ENCODE data around the gene SLC9A7. TPM values are rescaled to one million over a fixed set of nuclear protein-coding genes. Genes with fewer than 3 reads are reported as not detected.

SLC9A7 gene
- total and polyA plus RNA-seq, 2 experiments from 2014 or later, result 14.1 to 52.9 TPM

DNA sequence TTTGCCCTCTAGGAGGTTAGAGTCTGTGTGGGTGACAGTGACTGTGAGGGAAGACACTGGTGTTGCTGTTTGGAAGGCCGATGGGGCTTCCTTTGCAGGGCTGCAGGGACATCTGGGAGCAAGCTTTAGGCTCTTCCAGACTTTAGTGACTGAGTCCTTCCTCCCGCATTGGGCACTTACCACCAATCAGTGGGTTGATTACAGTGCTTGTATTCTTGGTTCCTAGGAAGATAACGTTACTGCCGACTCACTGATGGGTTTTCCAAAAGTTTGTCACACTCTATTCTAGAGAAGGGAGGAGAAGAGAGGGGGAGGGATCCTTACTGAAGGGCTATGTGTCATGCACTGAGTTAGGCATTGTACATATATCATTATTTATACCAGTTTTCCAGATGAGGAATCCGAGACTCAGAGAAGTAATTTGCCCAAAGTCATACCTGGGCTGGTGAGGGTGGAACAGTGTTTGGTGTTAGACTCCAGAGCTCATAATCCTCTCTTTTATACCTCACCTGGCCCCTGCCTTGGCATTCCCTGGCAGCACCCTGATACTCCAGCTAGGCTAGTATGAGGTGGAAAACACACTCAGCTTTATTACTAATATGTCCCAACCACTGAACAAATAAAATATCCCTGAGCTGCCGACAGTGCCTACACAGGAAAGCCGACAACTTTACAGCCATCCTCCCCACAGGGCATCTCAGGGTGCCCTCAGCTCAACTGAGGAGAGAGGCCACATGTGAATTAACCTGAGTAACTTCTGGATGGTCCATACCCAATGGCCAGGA is 181.5 kb downstream of the SLC9A7 start:
- Histone ChIP-seq H3F3A (ENCODE audit: insufficient read depth) (peaks cover 14% of the 10 kb centered on the region), H3K36me3 (ENCODE audit: low read depth) (no peaks in the 10 kb centered on the region), H3K27me3 (replicated peaks; ENCODE audit: insufficient read depth) (no peaks in the 10 kb centered on the region), H4K20me1 (ENCODE audit: insufficient read depth) (no peaks in the 10 kb centered on the region), H3K9me3 (ENCODE audit: low read depth) (no peaks in the 10 kb centered on the region), H3K4me1 (ENCODE audit: insufficient read depth) (peaks cover 15% of the 10 kb centered on the region), H3K4me2 (ENCODE audit: unreplicated experiment) (no peak overlapping the region), H3K27ac (peak overlapping the region; percentile 69), H3K9ac (peak overlapping the region; percentile 58), H3K9me2 (ENCODE audit: insufficient read depth) (no peaks in the 10 kb centered on the region), H3K79me2 (ENCODE audit: insufficient read depth) (peaks cover 25% of the 10 kb centered on the region), H3K4me3 (peak overlapping the region; percentile 79; the same call in 1 of the 2 replicates), H2AFZ (no peak overlapping the region)
- 43 to 52% methylated on average over 7 of the region's 7 CpGs for WGBS, 2 experiments (ENCODE audit: low coverage in 1 of 2, low lambda C conversion rate in 2 of 2, missing lambda C conversion rate in 2 of 2)
- TF ChIP-seq EZH2 (IDR thresholded peaks at IDR 0.05; ENCODE audit: insufficient read depth, poor library complexity, severe bottlenecking) (no peak), EZH2phosphoT487 (IDR thresholded peaks at IDR 0.05; ENCODE audit: insufficient read depth, low read depth) (no peak)
- in situ Hi-C loops (cut with MboI), result no loop called here
- DNase-seq, result peak; percentile 74

DNA sequence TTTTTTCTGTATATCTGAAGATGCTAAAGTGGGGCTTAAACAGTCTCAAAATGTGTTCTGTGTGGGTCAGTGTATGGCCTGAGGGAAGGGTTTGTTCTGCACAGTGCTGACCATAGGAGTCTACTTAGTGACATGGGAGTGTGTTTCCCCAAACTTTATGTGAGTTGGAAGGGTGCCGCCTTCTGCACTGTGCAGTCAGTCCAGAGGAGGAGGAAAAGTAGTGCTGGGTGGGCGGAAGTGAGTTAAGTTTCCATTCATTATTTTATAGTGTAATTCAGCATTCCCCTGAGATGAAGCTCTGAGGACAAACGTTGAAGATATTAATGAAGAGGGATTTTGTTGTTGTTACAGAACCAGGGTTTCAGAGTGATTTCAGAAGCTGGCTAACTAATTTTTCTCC is 182.5 kb downstream of the SLC9A7 start:
- no peaks in the 10 kb centered on the region for H3K9me2 ChIP-seq (ENCODE audit: insufficient read depth)
- DNase-seq, result peak; percentile 39
- H3K4me2 ChIP-seq (ENCODE audit: unreplicated experiment), result peak overlapping the region; percentile 48
- H3K9me3 ChIP-seq (ENCODE audit: low read depth), result no peaks in the 10 kb centered on the region
- H3F3A ChIP-seq (ENCODE audit: insufficient read depth), result peaks cover 9% of the 10 kb centered on the region
- peak overlapping the region; percentile 69 for H3K27ac ChIP-seq
- WGBS, 2 experiments (ENCODE audit: low coverage in 1 of 2, low lambda C conversion rate in 2 of 2, missing lambda C conversion rate in 2 of 2), result 55 to 60% methylated on average over 3 of the region's 3 CpGs
- peaks cover 7% of the 10 kb centered on the region for H3K4me1 ChIP-seq (ENCODE audit: insufficient read depth)
- in situ Hi-C loops (cut with MboI), result no loop called here
- peak overlapping the region; percentile 58 for H3K9ac ChIP-seq
- no peak for TF ChIP-seq EZH2 (IDR thresholded peaks at IDR 0.05; ENCODE audit: insufficient read depth, poor library complexity, severe bottlenecking)
- no peak for TF ChIP-seq EZH2phosphoT487 (IDR thresholded peaks at IDR 0.05; ENCODE audit: insufficient read depth, low read depth)
- H2AFZ ChIP-seq, result no peak overlapping the region
- H3K27me3 ChIP-seq (replicated peaks; ENCODE audit: insufficient read depth), result no peaks in the 10 kb centered on the region
- H3K36me3 ChIP-seq (ENCODE audit: low read depth), result no peaks in the 10 kb centered on the region
- peak overlapping the region; percentile 79 for H3K4me3 ChIP-seq
- peaks cover 25% of the 10 kb centered on the region for H3K79me2 ChIP-seq (ENCODE audit: insufficient read depth)
- H4K20me1 ChIP-seq (ENCODE audit: insufficient read depth), result no peaks in the 10 kb centered on the region

- in situ Hi-C loops (cut with MboI), result no loop called here
- no peaks in the 10 kb centered on the region for H4K20me1 ChIP-seq (ENCODE audit: insufficient read depth)
- peak; percentile 30 for DNase-seq
- H3K4me3 ChIP-seq, result peak overlapping the region; percentile 79
- peaks cover 7% of the 10 kb centered on the region for H3K4me1 ChIP-seq (ENCODE audit: insufficient read depth)
- H3K9ac ChIP-seq, result no peak overlapping the region
- H3K79me2 ChIP-seq (ENCODE audit: insufficient read depth), result peaks cover 25% of the 10 kb centered on the region
- no peaks in the 10 kb centered on the region for H3K36me3 ChIP-seq (ENCODE audit: low read depth)
- H3K9me2 ChIP-seq (ENCODE audit: insufficient read depth), result no peaks in the 10 kb centered on the region
- no peaks in the 10 kb centered on the region for H3K27me3 ChIP-seq (replicated peaks; ENCODE audit: insufficient read depth)
- 56 to 72% methylated on average over 3 to 6 of the region's 6 CpGs for WGBS, 2 experiments (ENCODE audit: low coverage in 1 of 2, low lambda C conversion rate in 2 of 2, missing lambda C conversion rate in 2 of 2)
- H3F3A ChIP-seq (ENCODE audit: insufficient read depth), result peaks cover 9% of the 10 kb centered on the region
- H3K27ac ChIP-seq, result no peak overlapping the region
- H3K9me3 ChIP-seq (ENCODE audit: low read depth), result no peaks in the 10 kb centered on the region
- H2AFZ ChIP-seq, result no peak overlapping the region
- TF ChIP-seq EZH2phosphoT487 (IDR thresholded peaks at IDR 0.05; ENCODE audit: insufficient read depth, low read depth) (no peak), EZH2 (IDR thresholded peaks at IDR 0.05; ENCODE audit: insufficient read depth, poor library complexity, severe bottlenecking) (no peak)
- peak overlapping the region; percentile 68 for H3K4me2 ChIP-seq (ENCODE audit: unreplicated experiment)
Measured at GRCh38 chrX:46575991-46576392, 182.9 kb downstream of the SLC9A7 start.

DNA sequence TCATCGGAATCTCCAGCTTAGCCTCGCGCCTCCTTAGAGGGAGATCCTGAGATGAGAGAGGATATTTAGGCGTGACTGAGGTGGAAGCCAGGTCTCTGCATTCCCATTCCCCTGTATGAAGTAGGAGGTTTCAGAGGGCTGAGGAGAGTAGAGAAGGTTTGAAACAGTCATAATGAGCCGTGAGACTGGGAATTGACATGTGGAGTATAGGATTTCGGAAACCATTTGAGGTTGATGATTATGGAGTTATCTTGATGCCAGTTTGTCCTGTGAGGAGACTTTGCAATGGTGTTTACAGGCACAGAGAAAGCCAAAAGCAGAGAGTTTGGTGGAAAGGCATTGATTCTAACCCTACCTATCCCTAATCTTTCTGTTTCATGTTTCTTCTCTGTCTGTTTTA is 183.3 kb downstream of the SLC9A7 start:
- Histone ChIP-seq H3K27ac (no peak overlapping the region), H3K9ac (peak overlapping the region; percentile 21; the same call in 1 of the 2 replicates), H3K4me1 (ENCODE audit: insufficient read depth) (peaks cover 7% of the 10 kb centered on the region)

More for the DNA sequence above, 183.3 kb downstream of the SLC9A7 start:
- no peak for TF ChIP-seq EZH2 (IDR thresholded peaks at IDR 0.05; ENCODE audit: insufficient read depth, poor library complexity, severe bottlenecking)
- no peak for TF ChIP-seq EZH2phosphoT487 (IDR thresholded peaks at IDR 0.05; ENCODE audit: insufficient read depth, low read depth)
- in situ Hi-C loops (cut with MboI), result no loop called here
- Histone ChIP-seq H3K4me2 (ENCODE audit: unreplicated experiment) (peak overlapping the region; percentile 68), H2AFZ (no peak overlapping the region), H3K9me2 (ENCODE audit: insufficient read depth) (no peaks in the 10 kb centered on the region), H3F3A (ENCODE audit: insufficient read depth) (peaks cover 9% of the 10 kb centered on the region), H3K27me3 (replicated peaks; ENCODE audit: insufficient read depth) (no peaks in the 10 kb centered on the region), H3K9me3 (ENCODE audit: low read depth) (no peaks in the 10 kb centered on the region), H4K20me1 (ENCODE audit: insufficient read depth) (no peaks in the 10 kb centered on the region), H3K36me3 (ENCODE audit: low read depth) (no peaks in the 10 kb centered on the region), H3K4me3 (peak overlapping the region; percentile 79), H3K79me2 (ENCODE audit: insufficient read depth) (peaks cover 22% of the 10 kb centered on the region)
- 60 to 70% methylated on average over 6 of the region's 6 CpGs for WGBS, 2 experiments (ENCODE audit: low coverage in 1 of 2, low lambda C conversion rate in 2 of 2, missing lambda C conversion rate in 2 of 2)
- peak; percentile 6 for DNase-seq
